NB4 (cell line): Measurements from ENCODE around the gene MAPRE3.

Experiments
- DNase-seq: peaks from one replicate; pipeline ENCODE4 v3.0.0; 2010; ENCODE audit warnings: low read depth
- H3K4me3 ChIP-seq: one replicate; pipeline ENCODE4 v1.5.1; 2011; ENCODE audit warnings: mild to moderate bottlenecking, low read depth, low read length, moderate library complexity
- CTCF ChIP-seq: IDR thresholded peaks from one replicate; pipeline ENCODE4 v1.5.1; 2012; ENCODE audit warnings: low read depth, low read length
- MAX ChIP-seq: IDR thresholded peaks from 2 replicates; pipeline ENCODE4 v1.6.1; 2011; ENCODE audit warnings: low read depth, low read length
- MYC ChIP-seq: IDR thresholded peaks from 2 replicates; pipeline ENCODE4 v1.6.1; 2011; ENCODE audit warnings: low read depth, low read length
- POLR2A ChIP-seq: IDR thresholded peaks from 2 replicates; pipeline ENCODE4 v1.6.1; 2011; ENCODE audit warnings: mild to moderate bottlenecking; ENCODE audit not compliant: insufficient read length; ENCODE audit errors: extremely low read depth

Gene MAPRE3

GRCh38 chr2:26980971-26981370 is 10.5 kb downstream of the MAPRE3 start:
- H3K4me3 ChIP-seq: no peak overlapping the region
- no peak for DNase-seq
- TF ChIP-seq POLR2A (no peak), MAX (no peak), CTCF (no peak), MYC (no peak)

- TF ChIP-seq MAX (no peak), CTCF (no peak), MYC (no peak), POLR2A (no peak)
- no peak overlapping the region for H3K4me3 ChIP-seq
- DNase-seq: peak; percentile 49
Observed at GRCh38 chr2:26982102-26982742, 11.8 kb downstream of the MAPRE3 start.

GRCh38 chr2:26983746-26984145 is 13.3 kb downstream of the MAPRE3 start:
- DNase-seq: no peak
- no peak overlapping the region for H3K4me3 ChIP-seq
- TF ChIP-seq MAX (no peak), MYC (no peak), CTCF (no peak), POLR2A (no peak)

- TF ChIP-seq CTCF: no peak
- TF ChIP-seq MYC: no peak
- no peak for TF ChIP-seq POLR2A
- TF ChIP-seq MAX: no peak
- no peak overlapping the region for H3K4me3 ChIP-seq
- no peak for DNase-seq
Observed at GRCh38 chr2:26985807-26986206, 15.4 kb downstream of the MAPRE3 start.

GRCh38 chr2:26986576-26986975 is 16.1 kb downstream of the MAPRE3 start:
- no peak for DNase-seq
- H3K4me3 ChIP-seq: no peak overlapping the region
- TF ChIP-seq POLR2A (no peak), MYC (no peak), MAX (no peak), CTCF (no peak)
